ENCODE results near the gene NKD2. TPM values are rescaled to one million over a fixed set of nuclear protein-coding genes. Genes with fewer than 3 reads are reported as not detected.

NKD2 gene
- total RNA-seq, 3 donors from 2014 or later (not counting 1 experiment from before 2014, with no cell fraction given): not detected

- Mint-ChIP-seq H3K27ac (no peak overlapping the region), H3K9me3 (no peaks in the 10 kb centered on the region), H3K4me1 (peaks cover 0 to 19% of the 10 kb centered on the region in 2 donors), H3K4me3 (no peak overlapping the region), H3K36me3 (no peaks in the 10 kb centered on the region), H3K27me3 (ENCODE audit: low read depth in 2 of 2) (no peaks in the 10 kb centered on the region)
- intact Hi-C loops (cut with micrococcal nuclease): no loop called here
- no peak for DNase-seq
- no peaks in the 10 kb centered on the region for H3K9me3 ChIP-seq (ENCODE audit: control insufficient read depth, insufficient read depth, low read length)
- no peak for ATAC-seq
- no peak overlapping the region for H3K27ac ChIP-seq (ENCODE audit: low read length)
- no peaks in the 10 kb centered on the region for H3K27me3 ChIP-seq (ENCODE audit: control insufficient read depth, insufficient read depth, low read length)
- TF ChIP-seq, protein P1, sequence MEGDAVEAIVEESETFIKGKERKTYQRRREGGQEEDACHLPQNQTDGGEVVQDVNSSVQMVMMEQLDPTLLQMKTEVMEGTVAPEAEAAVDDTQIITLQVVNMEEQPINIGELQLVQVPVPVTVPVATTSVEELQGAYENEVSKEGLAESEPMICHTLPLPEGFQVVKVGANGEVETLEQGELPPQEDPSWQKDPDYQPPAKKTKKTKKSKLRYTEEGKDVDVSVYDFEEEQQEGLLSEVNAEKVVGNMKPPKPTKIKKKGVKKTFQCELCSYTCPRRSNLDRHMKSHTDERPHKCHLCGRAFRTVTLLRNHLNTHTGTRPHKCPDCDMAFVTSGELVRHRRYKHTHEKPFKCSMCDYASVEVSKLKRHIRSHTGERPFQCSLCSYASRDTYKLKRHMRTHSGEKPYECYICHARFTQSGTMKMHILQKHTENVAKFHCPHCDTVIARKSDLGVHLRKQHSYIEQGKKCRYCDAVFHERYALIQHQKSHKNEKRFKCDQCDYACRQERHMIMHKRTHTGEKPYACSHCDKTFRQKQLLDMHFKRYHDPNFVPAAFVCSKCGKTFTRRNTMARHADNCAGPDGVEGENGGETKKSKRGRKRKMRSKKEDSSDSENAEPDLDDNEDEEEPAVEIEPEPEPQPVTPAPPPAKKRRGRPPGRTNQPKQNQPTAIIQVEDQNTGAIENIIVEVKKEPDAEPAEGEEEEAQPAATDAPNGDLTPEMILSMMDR (IDR thresholded peaks at IDR 0.05): no peak
- 98% methylated on average over 24 of the region's 25 CpGs for WGBS (ENCODE audit: insufficient coverage)
- H3K4me1 ChIP-seq (ENCODE audit: control insufficient read depth, insufficient read depth, low read length): no peaks in the 10 kb centered on the region
- H3K36me3 ChIP-seq (ENCODE audit: control insufficient read depth, insufficient read depth, low read length): peaks cover 2% of the 10 kb centered on the region
- H3K4me3 ChIP-seq (ENCODE audit: low read length): no peak overlapping the region
Measured at GRCh38 chr5:1087428-1087827, 78.8 kb downstream of the NKD2 start.

DNA sequence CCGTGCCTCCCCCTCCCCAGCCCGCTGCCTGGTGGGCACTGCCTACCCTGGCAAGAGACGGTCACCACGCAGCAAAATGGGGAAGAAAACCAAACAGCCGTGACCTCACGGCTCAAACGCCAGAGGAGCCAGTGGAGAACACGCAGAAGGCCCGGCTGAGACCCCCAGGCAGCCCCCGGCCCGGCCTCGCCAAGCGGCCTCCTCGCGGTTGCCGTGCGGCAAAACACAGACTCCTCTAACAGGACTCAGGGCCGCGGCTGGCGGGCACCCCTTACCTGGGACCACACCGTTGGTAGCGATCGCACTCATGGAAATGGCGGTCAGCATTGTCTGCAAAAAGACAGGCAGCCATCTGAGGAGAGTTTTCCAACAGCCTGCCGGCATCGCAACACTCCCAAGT, 79.4 kb downstream of the NKD2 start:
- Mint-ChIP-seq H3K27ac (no peak overlapping the region), H3K9me3 (no peaks in the 10 kb centered on the region), H3K4me3 (no peak overlapping the region), H3K27me3 (ENCODE audit: low read depth in 2 of 2) (no peaks in the 10 kb centered on the region), H3K4me1 (peaks cover 0 to 25% of the 10 kb centered on the region in 2 donors), H3K36me3 (no peaks in the 10 kb centered on the region)
- intact Hi-C loops (cut with micrococcal nuclease): no loop called here
- 97% methylated on average over 26 of the region's 26 CpGs for WGBS (ENCODE audit: insufficient coverage)
- Histone ChIP-seq H3K4me1 (ENCODE audit: control insufficient read depth, insufficient read depth, low read length) (no peaks in the 10 kb centered on the region), H3K27ac (ENCODE audit: low read length) (no peak overlapping the region), H3K27me3 (ENCODE audit: control insufficient read depth, insufficient read depth, low read length) (no peaks in the 10 kb centered on the region), H3K36me3 (ENCODE audit: control insufficient read depth, insufficient read depth, low read length) (peaks cover 2% of the 10 kb centered on the region), H3K4me3 (ENCODE audit: low read length) (no peak overlapping the region), H3K9me3 (ENCODE audit: control insufficient read depth, insufficient read depth, low read length) (no peaks in the 10 kb centered on the region)
- DNase-seq (no peak), ATAC-seq (no peak)
- TF ChIP-seq, protein P1 (IDR thresholded peaks at IDR 0.05): no peak

Other genes with a start within 250 kb of the NKD2 start
- gene ZDHHC11B, start 224.1 kb upstream of the NKD2 start, total RNA-seq: 1 to 10 TPM in 2 of 3 donors, under 1 TPM in 1; 0.85 to 7.3 (median 2.2) TPM
- 1 to 10 TPM; 2.2 to 7.0 (median 5.0) TPM for gene ZDHHC11, start 157.8 kb upstream of the NKD2 start, total RNA-seq
- 10 to 100 TPM; 59.7 to 80.0 (median 76.0) TPM for gene BRD9, start 116.0 kb upstream of the NKD2 start, total RNA-seq
- under 1 TPM; 0.45 to 0.57 (median 0.56) TPM for gene TRIP13, start 115.9 kb upstream of the NKD2 start, total RNA-seq
- gene SLC12A7, start 103.3 kb downstream of the NKD2 start, total RNA-seq: 10 to 100 TPM; 53.2 to 92.5 (median 81.3) TPM
- not detected for gene SLC6A19, start 192.8 kb downstream of the NKD2 start, total RNA-seq
- gene SLC6A18, start 216.6 kb downstream of the NKD2 start, total RNA-seq: not detected